HCT116 (cell line): ENCODE data around the gene CD40. TPM values are rescaled to one million over a fixed set of nuclear protein-coding genes. Genes with fewer than 3 reads are reported as not detected.
A peak's percentile ranks its signal among the peaks of the same experiment; 100 is the strongest.

Source experiments
- ATAC-seq: fragments of 200-7000 bp; cut with Tn5 transposase; 2 replicates; pipeline ENCODE4 v1.9.1; 2020; ENCODE audit warnings: mild to moderate bottlenecking, moderate library complexity
- BruUV-seq: library from RNA; stranded (reverse); fragments of 400-500 nt; replicated peaks from 2 replicates; lab custom pipeline; 2021; lab: Mats Ljungman, UMichigan
- CTCF ChIA-PET: fragments of 300-600 bp; sonication (Branson Sonifier 250); formaldehyde crosslinking; loops from one replicate; lab custom pipeline; 2021; ENCODE audit warnings: antibody characterized with exemption; lab: Charles Lee
- POLR2A ChIA-PET: fragments of 300-600, 350-600 bp; sonication (Branson Sonifier 250); formaldehyde crosslinking; loops from one replicate; lab custom pipeline; 2021; ENCODE audit warnings: antibody characterized with exemption; lab: Charles Lee
- RAD21 ChIA-PET, 2 experiments: fragments of 300-600 bp; sonication (Branson Sonifier 250); formaldehyde crosslinking; loops; one replicate each; lab custom pipeline; 2023; ENCODE audit warnings: low total read pairs in 2 of 2; ENCODE audit not compliant: uncharacterized antibody in 2 of 2, unreplicated experiment in 2 of 2, low non-redundant PET in 1 of 2; lab: Charles Lee
- DNase-seq: peaks from one replicate; pipeline ENCODE4 v3.0.0-alpha.2; 2010; ENCODE audit warnings: low read depth, low spot score
- H2AFZ ChIP-seq: fragments of 200-600 bp; shearing (Covaris generic), sonication (generic); 2 replicates; pipeline ENCODE4 v1.6.1; 2017; ENCODE audit warnings: low read depth, mixed run types, mixed read lengths, antibody characterized with exemption, low read length; ENCODE audit not compliant: poor library complexity, severe bottlenecking
- H3K27ac ChIP-seq: 2 replicates; pipeline ENCODE4 v1.5.1; 2012; ENCODE audit warnings: low read depth, low read length
- H3K27me3 ChIP-seq: fragments of 200-600 bp; sonication (generic); 2 replicates; pipeline ENCODE4 v1.6.1; 2016; ENCODE audit warnings: mixed run types, low read length, mixed read lengths; ENCODE audit not compliant: insufficient read depth
- H3K36me3 ChIP-seq, 2 experiments: fragments of 200-500 bp in 1 of 2; fragments of 200-600 bp in 1 of 2; sonication (Bioruptor generic) in 1 of 2; sonication (generic) in 1 of 2; 2 replicates each; pipeline versions ENCODE4 v1.5.1 to v1.6.1; 2014 to 2016; ENCODE audit warnings: low read length in 2 of 2, inconsistent platforms in 1 of 2, mixed read lengths in 1 of 2, mixed run types in 1 of 2; ENCODE audit not compliant: insufficient read depth in 2 of 2, control insufficient read depth in 1 of 2
- H3K4me1 ChIP-seq, 2 experiments: fragments of 200-600 bp in 1 of 2; sonication (generic) in 1 of 2; 2 replicates each; pipeline versions ENCODE4 v1.5.1 to v1.6.1; 2012 to 2017; ENCODE audit warnings: low read length in 2 of 2, inconsistent platforms in 1 of 2, mild to moderate bottlenecking in 1 of 2, mixed read lengths in 1 of 2, mixed run types in 1 of 2, moderate library complexity in 1 of 2; ENCODE audit not compliant: insufficient read depth in 2 of 2, control insufficient read depth in 1 of 2
- H3K4me2 ChIP-seq: fragments of 200-600 bp; sonication (generic); 2 replicates; pipeline ENCODE4 v1.6.1; 2017; ENCODE audit warnings: mixed run types, low read length, mixed read lengths
- H3K4me3 ChIP-seq, 2 experiments: fragments of 200-600 bp in 1 of 2; sonication (generic) in 1 of 2; replicated peaks in 1 of 2; 2 replicates each; pipeline ENCODE4 v1.5.1; 2011 to 2016; ENCODE audit warnings: low read length in 2 of 2, control low read depth in 1 of 2, low read depth in 1 of 2, mild to moderate bottlenecking in 1 of 2, mixed read lengths in 1 of 2, mixed run types in 1 of 2
- H3K79me2 ChIP-seq: fragments of 200-600 bp; sonication (generic); 2 replicates; pipeline ENCODE4 v1.6.1; 2017; ENCODE audit warnings: mild to moderate bottlenecking, mixed run types, low read length, moderate library complexity, mixed read lengths; ENCODE audit not compliant: insufficient read depth
- H3K9ac ChIP-seq: fragments of 200-600 bp; sonication (generic); 2 replicates; pipeline ENCODE4 v1.6.1; 2016; ENCODE audit warnings: low read length, mixed read lengths
- H3K9me2 ChIP-seq: fragments of 200-600 bp; sonication (generic), shearing (Covaris generic); 2 replicates; pipeline ENCODE4 v1.6.1; 2017; ENCODE audit warnings: mixed run types, mild to moderate bottlenecking, moderate library complexity; ENCODE audit not compliant: insufficient read depth
- H3K9me3 ChIP-seq, 2 experiments: fragments of 200-500 bp in 1 of 2; fragments of 200-600 bp in 1 of 2; sonication (Bioruptor generic) in 1 of 2; sonication (generic) in 1 of 2; 2 replicates each; pipeline ENCODE4 v1.6.1; 2014 to 2017; ENCODE audit warnings: low read length in 2 of 2, mixed read lengths in 2 of 2, inconsistent platforms in 1 of 2, low read depth in 1 of 2, mild to moderate bottlenecking in 1 of 2, mixed run types in 1 of 2, moderate library complexity in 1 of 2; ENCODE audit not compliant: control insufficient read depth in 1 of 2, insufficient read depth in 1 of 2
- H4K20me1 ChIP-seq: fragments of 200-600 bp; sonication (generic), shearing (Covaris generic); 2 replicates; pipeline ENCODE4 v1.6.1; 2017; ENCODE audit warnings: mixed run types, mild to moderate bottlenecking, moderate library complexity; ENCODE audit not compliant: insufficient read depth
- ATF3 ChIP-seq: IDR thresholded peaks from 2 replicates; pipeline ENCODE4 v1.6.1; 2012
- CEBPB ChIP-seq: IDR thresholded peaks from 2 replicates; pipeline ENCODE4 v1.6.1; 2012; ENCODE audit warnings: low read depth
- CTCF ChIP-seq, 3 experiments: fragments of 200-600 bp in 1 of 3; sonication (generic) in 1 of 3; IDR thresholded peaks in 2 of 3; conservative IDR thresholded peaks in 1 of 3; 2 replicates each; pipeline ENCODE4 v1.5.1; 2012 to 2017; ENCODE audit warnings: low read depth in 2 of 3, low read length in 2 of 3, antibody characterized with exemption in 1 of 3, borderline replicate concordance in 1 of 3, control low read depth in 1 of 3, mild to moderate bottlenecking in 1 of 3, mixed read lengths in 1 of 3, mixed run types in 1 of 3, moderate library complexity in 1 of 3; ENCODE audit not compliant: insufficient read depth in 1 of 3
- EGR1 ChIP-seq: IDR thresholded peaks from 2 replicates; pipeline ENCODE4 v1.6.1; 2012; ENCODE audit warnings: low read depth
- ELF1 ChIP-seq: IDR thresholded peaks from 2 replicates; pipeline ENCODE4 v1.6.1; 2012; ENCODE audit warnings: low read depth, borderline replicate concordance
- EZH2phosphoT487 ChIP-seq: fragments of 200-600 bp; IDR thresholded peaks from 2 replicates; pipeline ENCODE4 v1.6.1; 2018; ENCODE audit warnings: antibody characterized with exemption, borderline replicate concordance
- FOSL1 ChIP-seq: IDR thresholded peaks from 2 replicates; pipeline ENCODE4 v1.6.1; 2012; ENCODE audit warnings: low read depth
- JUND ChIP-seq: IDR thresholded peaks from 2 replicates; pipeline ENCODE4 v1.6.1; 2012
- POLR2A ChIP-seq: IDR thresholded peaks from 2 replicates; pipeline ENCODE4 v1.7.0; 2011; ENCODE audit warnings: borderline replicate concordance; ENCODE audit not compliant: insufficient read depth, insufficient read length; ENCODE audit errors: extremely low read depth
- RAD21 ChIP-seq: IDR thresholded peaks from 2 replicates; pipeline ENCODE4 v1.6.1; 2012; ENCODE audit warnings: low read depth, mild to moderate bottlenecking
- SIN3A ChIP-seq: IDR thresholded peaks from 2 replicates; pipeline ENCODE4 v1.6.1; 2012; ENCODE audit warnings: low read depth
- SRF ChIP-seq: IDR thresholded peaks from 2 replicates; pipeline ENCODE4 v1.6.1; 2012; ENCODE audit warnings: low read depth
- TCF7L2 ChIP-seq: IDR thresholded peaks from 2 replicates; pipeline ENCODE4 v1.7.0; 2011; ENCODE audit warnings: borderline replicate concordance, inconsistent platforms; ENCODE audit not compliant: insufficient read depth, insufficient read length; ENCODE audit errors: extremely low read depth
- YY1 ChIP-seq: IDR thresholded peaks from 2 replicates; pipeline ENCODE4 v1.6.1; 2011; ENCODE audit warnings: low read length, low read depth, moderate library complexity, mild to moderate bottlenecking; ENCODE audit not compliant: insufficient replicate concordance; ENCODE audit errors: extremely low read depth
- ZFX ChIP-seq: fragments of 450-650 bp; IDR thresholded peaks from 2 replicates; pipeline ENCODE4 v1.6.1; 2017
- ZNF274 ChIP-seq: fragments of 200-500 bp; sonication (Bioruptor generic); IDR thresholded peaks from 2 replicates; pipeline ENCODE4 v1.6.1; 2014; ENCODE audit warnings: mild to moderate bottlenecking, low read depth, low read length, inconsistent platforms
- intact Hi-C: fragments of 100-400 bp; cut with micrococcal nuclease; formaldehyde crosslinking; loops from 2 replicates; pipeline ENCODE4 v1.10.0; 2022
- total RNA-seq: library from RNA; stranded (reverse); gene quantifications from one replicate; pipeline ENCODE4 v1.2.1, GENCODE V29; 2021; ENCODE audit not compliant: unreplicated experiment

Gene CD40
- total RNA-seq, 1 experiment from 2014 or later = 21.3 TPM

- Histone ChIP-seq H3K9me3 (no peaks in the 10 kb centered on the region), H3K4me3 (peak overlapping the region in 1 of 2 experiments; percentile 8; a peak in 1 of 4 replicates), H3K27me3 (peaks cover 23% of the 10 kb centered on the region; the same call in 1 of the 2 replicates), H3K9me2 (no peaks in the 10 kb centered on the region), H3K36me3 (no peaks in the 10 kb centered on the region), H3K79me2 (no peaks in the 10 kb centered on the region), H2AFZ (no peak overlapping the region), H4K20me1 (no peaks in the 10 kb centered on the region)
- RAD21 ChIA-PET = no interaction called here
- POLR2A ChIA-PET = no interaction called here
- intact Hi-C loops = loop anchor here (2.0 kb wide), 2 partner anchors 152 to 160 kb away; no protein-coding TSS in a partner anchor
- BruUV-seq = no TSS peak
- CTCF ChIA-PET = no interaction called here
- TF ChIP-seq RAD21 = peak; percentile 37; the same call in 1 of the 2 replicates
- TF ChIP-seq SIN3A = no peak
- peak in 2 of 3 experiments; percentile 25 to 50; a peak in 3 of 6 replicates for TF ChIP-seq CTCF (IDR thresholded peaks at IDR 0.05 in 2 of 3, conservative IDR thresholded peaks at IDR 0.05 in 1 of 3; ENCODE audit: borderline replicate concordance in 1 of 3, insufficient read depth in 1 of 3, low read depth in 2 of 3, low read length in 2 of 3)
- TF ChIP-seq, all 23 proteins: peak for 2
- Histone ChIP-seq H3K4me1 (peaks cover 0 to 9% of the 10 kb centered on the region in 2 experiments; a peak in 2 of 4 replicates), H3K4me2 (peak overlapping the region; percentile 56), H3K9ac (no peak overlapping the region), H3K27ac (no peak overlapping the region; the same call in 1 of the 2 replicates)
- peak; percentile 13 for DNase-seq
- ATAC-seq = peak; percentile 96
Observed at GRCh38 chr20:46174469-46175126, 56.5 kb downstream of the CD40 start.

- ChIA-PET POLR2A (no interaction called here), CTCF (no interaction called here), RAD21 (no interaction called here)
- H3K36me3 ChIP-seq = no peaks in the 10 kb centered on the region
- intact Hi-C loops = loop anchor here (2.0 kb wide), 2 partner anchors 152 to 160 kb away; no protein-coding TSS in a partner anchor
- no TSS peak for BruUV-seq
- peaks cover 23% of the 10 kb centered on the region; the same call in 1 of the 2 replicates for H3K27me3 ChIP-seq
- no peaks in the 10 kb centered on the region for H4K20me1 ChIP-seq
- no peaks in the 10 kb centered on the region for H3K9me3 ChIP-seq
- H3K27ac ChIP-seq = no peak overlapping the region
- peaks cover 0 to 13% of the 10 kb centered on the region in 2 experiments; a peak in 2 of 4 replicates for H3K4me1 ChIP-seq
- H3K79me2 ChIP-seq = no peaks in the 10 kb centered on the region
- H3K9ac ChIP-seq = no peak overlapping the region
- H3K4me2 ChIP-seq = 0 out of 2 replicates have a peak overlapping the region, but pooled peaks have one; percentile 28
- no peaks in the 10 kb centered on the region for H3K9me2 ChIP-seq
- DNase-seq (no peak), ATAC-seq (no peak)
- H2AFZ ChIP-seq = no peak overlapping the region
- H3K4me3 ChIP-seq = no peak overlapping the region
- TF ChIP-seq SRF = no peak
- TF ChIP-seq ZFX = no peak
- no peak for TF ChIP-seq CEBPB
- TF ChIP-seq JUND = no peak
- no peak for TF ChIP-seq ATF3
- no peak for TF ChIP-seq EZH2phosphoT487
- TF ChIP-seq TCF7L2 = no peak
- no peak for TF ChIP-seq ZNF274
- no peak for TF ChIP-seq EGR1
- TF ChIP-seq ELF1 = no peak
- TF ChIP-seq FOSL1 = no peak
- TF ChIP-seq POLR2A = no peak
- TF ChIP-seq CTCF (IDR thresholded peaks at IDR 0.05 in 2 of 3, conservative IDR thresholded peaks at IDR 0.05 in 1 of 3; ENCODE audit: borderline replicate concordance in 1 of 3, insufficient read depth in 1 of 3, low read depth in 2 of 3, low read length in 2 of 3) = no peak
- no peak for TF ChIP-seq YY1
Observed at GRCh38 chr20:46175127-46175494, 57.0 kb downstream of the CD40 start.
